Gastroesophageal sphincter (tissue), 3 donors: ENCODE data around the gene STON2.

Source experiments
- CTCF ChIP-seq, 4 experiments: fragments of 200-600 bp in 2 of 4; fragments of 450-650 bp in 2 of 4; sonication (generic) in 1 of 4; IDR thresholded peaks; one replicate each; pipeline ENCODE4 v1.5.1; 2017 to 2019; ENCODE audit warnings: antibody characterized with exemption in 4 of 4, mild to moderate bottlenecking in 2 of 4, moderate library complexity in 2 of 4
- POLR2A ChIP-seq, 2 donors: fragments of 450-650 bp; IDR thresholded peaks; one replicate each; pipeline ENCODE4 v1.6.1; 2017; ENCODE audit warnings: antibody characterized with exemption in 2 of 2, mild to moderate bottlenecking in 2 of 2, moderate library complexity in 1 of 2
- POLR2AphosphoS5 ChIP-seq: sonication (generic); formaldehyde crosslinking; IDR thresholded peaks from one replicate; pipeline ENCODE4 v1.6.1; 2017; ENCODE audit warnings: antibody characterized with exemption

GRCh38 chr14:81315341-81315740 is 84.8 kb downstream of the STON2 start:
- TF ChIP-seq CTCF (IDR thresholded peaks at IDR 0.05) (no peak), POLR2A (IDR thresholded peaks at IDR 0.05) (no peak), POLR2AphosphoS5 (no peak)
